ENCODE measurements around the gene MRPS18B. TPM values are rescaled to one million over a fixed set of nuclear protein-coding genes. Genes with fewer than 3 reads are reported as not detected.
A peak's percentile ranks its signal among the peaks of the same experiment; 100 is the strongest.

MRPS18B gene
- polyA plus RNA-seq, 3 donors: 18.8 to 52.4 (median 45.2) TPM

- peaks cover 9 to 17% of the 10 kb centered on the region in 2 donors for H3K36me3 Mint-ChIP-seq
- Histone ChIP-seq H3K79me2 (ENCODE audit: insufficient read depth, low read length) (peaks cover 40% of the 10 kb centered on the region), H3K9me3 (replicated peaks in 1 of 2; ENCODE audit: control insufficient read depth in 1 of 2, insufficient read depth in 1 of 2, low read length in 2 of 2) (no peaks in the 10 kb centered on the region), H3K4me1 (ENCODE audit: control insufficient read depth in 1 of 2, insufficient read depth in 2 of 2, low read length in 2 of 2) (peaks cover 23 to 33% of the 10 kb centered on the region in 2 donors), H3K9ac (ENCODE audit: insufficient read depth, low read length, poor library complexity, severe bottlenecking) (peak overlapping the region; percentile 83), H2AFZ (ENCODE audit: insufficient read depth, low read depth, low read length, poor library complexity, severe bottlenecking) (peak overlapping the region; percentile 80), H3K4me2 (replicated peaks; ENCODE audit: extremely low read depth, low read length, poor library complexity, severe bottlenecking) (peak overlapping the region; percentile 92), H3K27ac (ENCODE audit: low read depth in 1 of 2, low read length in 2 of 2) (peak overlapping the region in 1 of 2 donors; percentile 97), H3K27me3 (ENCODE audit: control insufficient read depth in 2 of 2, insufficient read depth in 2 of 2, low read length in 2 of 2) (no peaks in the 10 kb centered on the region), H3K4me3 (replicated peaks in 1 of 3; ENCODE audit: low read depth in 2 of 3, low read length in 3 of 3) (peak overlapping the region; percentile 33 to 87 (median 79)), H4K20me1 (ENCODE audit: insufficient read depth, low read length) (peaks cover 37% of the 10 kb centered on the region), H3K36me3 (replicated peaks in 1 of 2; ENCODE audit: control insufficient read depth in 1 of 2, insufficient read depth in 2 of 2, low read length in 2 of 2) (peaks cover 0 to 17% of the 10 kb centered on the region in 2 donors)
- no peak for DNase-seq
- H3K4me1 Mint-ChIP-seq: peaks cover 40% of the 10 kb centered on the region
- no peak for TF ChIP-seq CTCF (IDR thresholded peaks at IDR 0.05)
- H3K27me3 Mint-ChIP-seq (ENCODE audit: low read depth in 3 of 3): peaks cover 1 to 5% (median 3%) of the 10 kb centered on the region in 3 donors
- peak overlapping the region; percentile 98 to 100 (median 98) for H3K27ac Mint-ChIP-seq
- no peaks in the 10 kb centered on the region for H3K9me3 Mint-ChIP-seq
- H3K4me3 Mint-ChIP-seq: peak overlapping the region; percentile 96 to 98
- 100% methylated on average over 1 of the region's 1 CpG for WGBS (ENCODE audit: insufficient coverage)
- intact Hi-C loops (cut with micrococcal nuclease): loop anchor here (2.0 kb wide), 2 partner anchors 13 to 47 kb away; partner anchors contain the start of genes GNL1 (in 2 of the 2), PRR3 (in 2 of the 2), MRPS18B (in 1 of the 2) and PPP1R10 (in 1 of the 2)
Observed at GRCh38 chr6:30570263-30570662, 47.4 kb upstream of the MRPS18B start.

GRCh38 chr6:30570740-30571074 lies 46.9 kb upstream of the MRPS18B start:
- H3K27ac Mint-ChIP-seq: peak overlapping the region; percentile 98 to 100 (median 98)
- H3K36me3 ChIP-seq (replicated peaks in 1 of 2; ENCODE audit: control insufficient read depth in 1 of 2, insufficient read depth in 2 of 2, low read length in 2 of 2): peaks cover 0 to 22% of the 10 kb centered on the region in 2 donors
- DNase-seq: peak; percentile 58 to 77 (median 75)
- H3K4me3 Mint-ChIP-seq: peak overlapping the region; percentile 96 to 98
- H3K4me2 ChIP-seq (replicated peaks; ENCODE audit: extremely low read depth, low read length, poor library complexity, severe bottlenecking): peak overlapping the region; percentile 92
- H3K9me3 ChIP-seq (replicated peaks in 1 of 2; ENCODE audit: control insufficient read depth in 1 of 2, insufficient read depth in 1 of 2, low read length in 2 of 2): no peaks in the 10 kb centered on the region
- H2AFZ ChIP-seq (ENCODE audit: insufficient read depth, low read depth, low read length, poor library complexity, severe bottlenecking): peak overlapping the region; percentile 80
- intact Hi-C loops (cut with micrococcal nuclease): loop anchor here (2.0 kb wide), 2 partner anchors 14 to 46 kb away; partner anchors contain the start of genes GNL1 (in 2 of the 2), PRR3 (in 2 of the 2), MRPS18B (in 1 of the 2) and PPP1R10 (in 1 of the 2)
- peaks cover 40% of the 10 kb centered on the region for H3K4me1 Mint-ChIP-seq
- H4K20me1 ChIP-seq (ENCODE audit: insufficient read depth, low read length): peaks cover 41% of the 10 kb centered on the region
- peak overlapping the region; percentile 83 for H3K9ac ChIP-seq (ENCODE audit: insufficient read depth, low read length, poor library complexity, severe bottlenecking)
- H3K79me2 ChIP-seq (ENCODE audit: insufficient read depth, low read length): peaks cover 44% of the 10 kb centered on the region
- WGBS (ENCODE audit: insufficient coverage): 0% methylated on average over 8 of the region's 18 CpGs
- no peaks in the 10 kb centered on the region for H3K27me3 ChIP-seq (ENCODE audit: control insufficient read depth in 2 of 2, insufficient read depth in 2 of 2, low read length in 2 of 2)
- no peaks in the 10 kb centered on the region for H3K9me3 Mint-ChIP-seq
- H3K27ac ChIP-seq (ENCODE audit: low read depth in 1 of 2, low read length in 2 of 2): peak overlapping the region; percentile 93 to 97
- peak overlapping the region; percentile 33 to 87 (median 79) for H3K4me3 ChIP-seq (replicated peaks in 1 of 3; ENCODE audit: low read depth in 2 of 3, low read length in 3 of 3)
- no peak for TF ChIP-seq CTCF (IDR thresholded peaks at IDR 0.05)
- H3K4me1 ChIP-seq (ENCODE audit: control insufficient read depth in 1 of 2, insufficient read depth in 2 of 2, low read length in 2 of 2): peaks cover 23 to 33% of the 10 kb centered on the region in 2 donors
- peaks cover 11 to 18% of the 10 kb centered on the region in 2 donors for H3K36me3 Mint-ChIP-seq
- H3K27me3 Mint-ChIP-seq (ENCODE audit: low read depth in 3 of 3): peaks cover 1 to 5% (median 3%) of the 10 kb centered on the region in 3 donors
